ENCODE data around the gene DHRS12. TPM values are rescaled to one million over a fixed set of nuclear protein-coding genes. Genes with fewer than 3 reads are reported as not detected.

DHRS12 gene
- total RNA-seq, 1 donor from 2014 or later: 9.9 TPM

GRCh38 chr13:51761643-51762350 lies 42.2 kb downstream of the DHRS12 start:
- DNase-seq (ENCODE audit: low read depth in 2 of 2): peak in 1 of 2 donors; percentile 34

- no peak for DNase-seq (ENCODE audit: low read depth in 2 of 2)
Observed at GRCh38 chr13:51760592-51760991, 43.4 kb downstream of the DHRS12 start.

GRCh38 chr13:51759240-51759639 lies 44.7 kb downstream of the DHRS12 start:
- peak in 1 of 2 donors; percentile 79 for DNase-seq (ENCODE audit: low read depth in 2 of 2)

- DNase-seq (ENCODE audit: low read depth in 2 of 2): peak in 1 of 2 donors; percentile 16
Observed at GRCh38 chr13:51758691-51759090, 45.3 kb downstream of the DHRS12 start.

- DNase-seq (ENCODE audit: low read depth in 2 of 2): no peak
Observed at GRCh38 chr13:51756651-51757050, 47.3 kb downstream of the DHRS12 start.

GRCh38 chr13:51747438-51748434 lies 56.2 kb downstream of the DHRS12 start:
- DNase-seq (ENCODE audit: low read depth in 2 of 2): no peak

GRCh38 chr13:51746802-51747201 lies 57.2 kb downstream of the DHRS12 start:
- DNase-seq (ENCODE audit: low read depth in 2 of 2): no peak

- no peak for DNase-seq (ENCODE audit: low read depth in 2 of 2)
Observed at GRCh38 chr13:51745243-51745642, 58.7 kb downstream of the DHRS12 start.

GRCh38 chr13:51742611-51743010 lies 61.4 kb downstream of the DHRS12 start:
- no peak for DNase-seq (ENCODE audit: low read depth in 2 of 2)

GRCh38 chr13:51742031-51742430 lies 61.9 kb downstream of the DHRS12 start:
- DNase-seq (ENCODE audit: low read depth in 2 of 2): no peak

- DNase-seq (ENCODE audit: low read depth in 2 of 2): peak in 1 of 2 donors; percentile 50
Observed at GRCh38 chr13:51740698-51741097, 63.3 kb downstream of the DHRS12 start.

GRCh38 chr13:51739027-51739764 lies 64.8 kb downstream of the DHRS12 start:
- no peak for DNase-seq (ENCODE audit: low read depth in 2 of 2)

GRCh38 chr13:51738226-51738905 lies 65.6 kb downstream of the DHRS12 start:
- DNase-seq (ENCODE audit: low read depth in 2 of 2): no peak

GRCh38 chr13:51737609-51738008 lies 66.4 kb downstream of the DHRS12 start:
- no peak for DNase-seq (ENCODE audit: low read depth in 2 of 2)

- DNase-seq (ENCODE audit: low read depth in 2 of 2): no peak
Observed at GRCh38 chr13:51734786-51735185, 69.2 kb downstream of the DHRS12 start.

- peak in 1 of 2 donors; percentile 37 for DNase-seq (ENCODE audit: low read depth in 2 of 2)
Observed at GRCh38 chr13:51733374-51734298, 70.3 kb downstream of the DHRS12 start.

GRCh38 chr13:51731759-51732158 lies 72.2 kb downstream of the DHRS12 start:
- peak; percentile 24 to 50 for DNase-seq (ENCODE audit: low read depth in 2 of 2)

- DNase-seq (ENCODE audit: low read depth in 2 of 2): no peak
Observed at GRCh38 chr13:51730927-51731326, 73.0 kb downstream of the DHRS12 start.

- DNase-seq (ENCODE audit: low read depth in 2 of 2): peak; percentile 91 to 92
Observed at GRCh38 chr13:51729866-51730553, 74.0 kb downstream of the DHRS12 start.

Data from lung microvascular endothelial cell (primary cell).